A549 (cell line): ENCODE measurements around the gene NAA60.

Source experiments
- EP300 ChIP-seq, 2 experiments: fragments of >200 bp; sonication (Bioruptor Twin); formaldehyde crosslinking; IDR thresholded peaks; 2 replicates in 1 of 2; 3 replicates in 1 of 2; pipeline ENCODE4 v1.6.1; 2016 to 2017
- ESRRA ChIP-seq: fragments of 150-350 bp; IDR thresholded peaks from 2 replicates; pipeline ENCODE4 v1.6.1; 2014; ENCODE audit warnings: mild to moderate bottlenecking, low read length, borderline replicate concordance
- HDAC2 ChIP-seq: fragments of 200-600 bp; sonication (generic); IDR thresholded peaks from 2 replicates; pipeline ENCODE4 v1.6.1; 2016
- JUNB ChIP-seq: fragments of >200 bp; sonication (Bioruptor Twin); formaldehyde crosslinking; IDR thresholded peaks from 2 replicates; pipeline ENCODE4 v1.6.1; 2016
- SMC3 ChIP-seq: fragments of >200 bp; sonication (Bioruptor Twin); formaldehyde crosslinking; IDR thresholded peaks from 3 replicates; pipeline ENCODE4 v1.6.1; 2018; ENCODE audit warnings: inconsistent platforms
- TF ChIP-seq, protein P1 (sequence below): fragments of >200 bp; sonication (Bioruptor Twin); formaldehyde crosslinking; IDR thresholded peaks from 3 replicates; pipeline ENCODE4 v1.5.1; 2016
- TF ChIP-seq, protein P2 (sequence below): fragments of 200-600 bp; sonication (generic); IDR thresholded peaks from 2 replicates; pipeline ENCODE4 v1.6.1; 2016; ENCODE audit warnings: antibody characterized with exemption, mild to moderate bottlenecking, moderate library complexity

DNA sequence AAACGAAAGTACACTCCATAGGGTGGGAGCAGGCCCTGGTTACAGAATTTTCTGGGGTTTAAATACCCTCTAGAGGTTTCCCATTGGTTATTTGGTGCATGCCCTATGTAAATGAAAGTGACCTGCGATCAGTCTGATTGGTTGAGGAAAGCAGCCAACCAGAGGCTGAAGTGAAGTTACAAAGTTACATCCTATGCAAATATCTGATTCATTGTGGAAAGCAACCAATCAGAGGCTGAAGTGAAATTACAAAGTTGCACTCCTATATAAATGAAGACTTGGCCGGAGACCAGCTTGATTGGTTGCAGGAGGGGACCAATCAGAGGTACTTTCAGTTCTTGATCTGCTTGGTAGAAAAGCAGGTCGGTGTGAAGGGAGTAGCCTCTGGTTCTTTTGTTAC lies 24.4 kb downstream of the NAA60 start:
- no peak for TF ChIP-seq SMC3
- no peak for TF ChIP-seq JUNB
- TF ChIP-seq EP300 (IDR thresholded peaks at IDR 0.05) = no peak
- TF ChIP-seq, protein P1, sequence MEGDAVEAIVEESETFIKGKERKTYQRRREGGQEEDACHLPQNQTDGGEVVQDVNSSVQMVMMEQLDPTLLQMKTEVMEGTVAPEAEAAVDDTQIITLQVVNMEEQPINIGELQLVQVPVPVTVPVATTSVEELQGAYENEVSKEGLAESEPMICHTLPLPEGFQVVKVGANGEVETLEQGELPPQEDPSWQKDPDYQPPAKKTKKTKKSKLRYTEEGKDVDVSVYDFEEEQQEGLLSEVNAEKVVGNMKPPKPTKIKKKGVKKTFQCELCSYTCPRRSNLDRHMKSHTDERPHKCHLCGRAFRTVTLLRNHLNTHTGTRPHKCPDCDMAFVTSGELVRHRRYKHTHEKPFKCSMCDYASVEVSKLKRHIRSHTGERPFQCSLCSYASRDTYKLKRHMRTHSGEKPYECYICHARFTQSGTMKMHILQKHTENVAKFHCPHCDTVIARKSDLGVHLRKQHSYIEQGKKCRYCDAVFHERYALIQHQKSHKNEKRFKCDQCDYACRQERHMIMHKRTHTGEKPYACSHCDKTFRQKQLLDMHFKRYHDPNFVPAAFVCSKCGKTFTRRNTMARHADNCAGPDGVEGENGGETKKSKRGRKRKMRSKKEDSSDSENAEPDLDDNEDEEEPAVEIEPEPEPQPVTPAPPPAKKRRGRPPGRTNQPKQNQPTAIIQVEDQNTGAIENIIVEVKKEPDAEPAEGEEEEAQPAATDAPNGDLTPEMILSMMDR = no peak
- TF ChIP-seq HDAC2 = no peak
- TF ChIP-seq, protein P2, sequence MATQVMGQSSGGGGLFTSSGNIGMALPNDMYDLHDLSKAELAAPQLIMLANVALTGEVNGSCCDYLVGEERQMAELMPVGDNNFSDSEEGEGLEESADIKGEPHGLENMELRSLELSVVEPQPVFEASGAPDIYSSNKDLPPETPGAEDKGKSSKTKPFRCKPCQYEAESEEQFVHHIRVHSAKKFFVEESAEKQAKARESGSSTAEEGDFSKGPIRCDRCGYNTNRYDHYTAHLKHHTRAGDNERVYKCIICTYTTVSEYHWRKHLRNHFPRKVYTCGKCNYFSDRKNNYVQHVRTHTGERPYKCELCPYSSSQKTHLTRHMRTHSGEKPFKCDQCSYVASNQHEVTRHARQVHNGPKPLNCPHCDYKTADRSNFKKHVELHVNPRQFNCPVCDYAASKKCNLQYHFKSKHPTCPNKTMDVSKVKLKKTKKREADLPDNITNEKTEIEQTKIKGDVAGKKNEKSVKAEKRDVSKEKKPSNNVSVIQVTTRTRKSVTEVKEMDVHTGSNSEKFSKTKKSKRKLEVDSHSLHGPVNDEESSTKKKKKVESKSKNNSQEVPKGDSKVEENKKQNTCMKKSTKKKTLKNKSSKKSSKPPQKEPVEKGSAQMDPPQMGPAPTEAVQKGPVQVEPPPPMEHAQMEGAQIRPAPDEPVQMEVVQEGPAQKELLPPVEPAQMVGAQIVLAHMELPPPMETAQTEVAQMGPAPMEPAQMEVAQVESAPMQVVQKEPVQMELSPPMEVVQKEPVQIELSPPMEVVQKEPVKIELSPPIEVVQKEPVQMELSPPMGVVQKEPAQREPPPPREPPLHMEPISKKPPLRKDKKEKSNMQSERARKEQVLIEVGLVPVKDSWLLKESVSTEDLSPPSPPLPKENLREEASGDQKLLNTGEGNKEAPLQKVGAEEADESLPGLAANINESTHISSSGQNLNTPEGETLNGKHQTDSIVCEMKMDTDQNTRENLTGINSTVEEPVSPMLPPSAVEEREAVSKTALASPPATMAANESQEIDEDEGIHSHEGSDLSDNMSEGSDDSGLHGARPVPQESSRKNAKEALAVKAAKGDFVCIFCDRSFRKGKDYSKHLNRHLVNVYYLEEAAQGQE = no peak
- TF ChIP-seq ESRRA = no peak
